Right atrium auricular region (tissue), 2 donors: ENCODE results near the gene VLDLR. TPM values are rescaled to one million over a fixed set of nuclear protein-coding genes. Genes with fewer than 3 reads are reported as not detected.

Experiments
- DNase-seq: peaks from one replicate; pipeline ENCODE4 v3.0.0-alpha.2; 2019; ENCODE audit warnings: low spot score
- H3K27ac ChIP-seq, 2 donors: fragments of 200-600 bp; sonication (generic); 1 replicate in 1 of 2; 2 replicates in 1 of 2; pipeline ENCODE4 v1.5.1; 2016 to 2019
- H3K27me3 ChIP-seq, 2 donors: fragments of 200-600 bp; sonication (generic); one replicate each; pipeline versions ENCODE4 v1.5.1 to v1.6.0; 2017 to 2019
- H3K36me3 ChIP-seq: fragments of 200-600 bp; sonication (generic); one replicate; pipeline ENCODE4 v1.5.1; 2016
- H3K4me1 ChIP-seq, 2 donors: fragments of 200-600 bp; sonication (generic); one replicate each; pipeline versions ENCODE4 v1.5.1 to v1.6.0; 2017 to 2019
- H3K4me3 ChIP-seq, 2 donors: fragments of 200-600 bp; sonication (generic); 1 replicate in 1 of 2; 2 replicates in 1 of 2; pipeline ENCODE4 v1.5.1; 2017 to 2019; ENCODE audit warnings: mild to moderate bottlenecking in 1 of 2, moderate library complexity in 1 of 2
- H3K9me3 ChIP-seq, 2 donors: fragments of 200-600 bp; sonication (generic); one replicate each; pipeline ENCODE4 v1.5.1; 2019
- total RNA-seq, 2 donors: library from RNA; depleted of rRNA; stranded (reverse); fragments of >200 nt; gene quantifications; one replicate each; pipeline ENCODE4 v1.1.0, GENCODE V29; 2016
- TF ChIP-seq, protein P1 (sequence below), 2 donors: fragments of 200-600 bp; sonication (generic); IDR thresholded peaks; one replicate each; pipeline ENCODE4 v1.5.1; 2019; ENCODE audit warnings: antibody characterized with exemption in 2 of 2

Gene VLDLR
- total RNA-seq, 2 donors from 2014 or later, result 45.3 to 66.9 TPM

DNA sequence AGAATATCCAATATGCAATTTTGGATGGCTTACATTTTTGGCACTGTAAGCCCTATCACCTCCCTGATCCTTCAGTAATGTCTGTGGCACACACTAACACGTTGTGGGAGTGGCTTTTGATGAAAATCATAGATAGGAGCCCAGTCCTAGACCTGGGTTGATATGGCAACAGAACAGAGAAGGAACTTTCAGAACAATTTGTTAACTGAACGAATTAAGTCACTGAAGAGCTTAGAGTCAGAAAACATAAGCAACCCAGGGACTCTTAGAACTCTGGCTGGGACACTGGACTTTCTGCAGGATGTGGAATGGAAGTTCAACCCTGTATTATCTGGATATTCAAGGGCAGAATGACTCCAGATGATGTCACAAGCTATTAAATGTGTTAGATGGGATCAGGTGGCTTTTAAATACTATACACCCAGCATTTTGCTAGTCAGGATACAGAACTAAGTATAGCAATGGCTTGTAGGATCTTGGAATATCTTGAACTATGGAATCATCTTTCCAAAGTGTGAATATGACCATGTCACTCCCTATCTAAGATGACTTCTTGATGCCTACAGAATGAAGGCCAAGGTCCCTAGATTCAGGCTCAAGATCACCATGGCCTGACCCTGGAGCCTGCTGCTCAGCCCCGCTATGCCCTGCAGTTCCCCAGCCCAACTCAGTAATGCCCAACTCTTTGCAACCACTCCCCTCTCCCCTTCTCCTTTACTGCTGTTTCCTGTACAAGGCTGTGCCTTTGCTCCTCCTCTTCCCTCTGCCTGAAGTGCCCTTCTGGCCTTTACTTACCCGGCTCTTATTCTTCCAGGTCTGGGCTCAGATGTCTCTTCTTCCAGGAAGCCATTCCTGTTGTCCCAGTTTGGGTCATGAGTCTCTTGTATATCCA, 42.8 kb downstream of the VLDLR start:
- DNase-seq, result no peak
- TF ChIP-seq, protein P1, sequence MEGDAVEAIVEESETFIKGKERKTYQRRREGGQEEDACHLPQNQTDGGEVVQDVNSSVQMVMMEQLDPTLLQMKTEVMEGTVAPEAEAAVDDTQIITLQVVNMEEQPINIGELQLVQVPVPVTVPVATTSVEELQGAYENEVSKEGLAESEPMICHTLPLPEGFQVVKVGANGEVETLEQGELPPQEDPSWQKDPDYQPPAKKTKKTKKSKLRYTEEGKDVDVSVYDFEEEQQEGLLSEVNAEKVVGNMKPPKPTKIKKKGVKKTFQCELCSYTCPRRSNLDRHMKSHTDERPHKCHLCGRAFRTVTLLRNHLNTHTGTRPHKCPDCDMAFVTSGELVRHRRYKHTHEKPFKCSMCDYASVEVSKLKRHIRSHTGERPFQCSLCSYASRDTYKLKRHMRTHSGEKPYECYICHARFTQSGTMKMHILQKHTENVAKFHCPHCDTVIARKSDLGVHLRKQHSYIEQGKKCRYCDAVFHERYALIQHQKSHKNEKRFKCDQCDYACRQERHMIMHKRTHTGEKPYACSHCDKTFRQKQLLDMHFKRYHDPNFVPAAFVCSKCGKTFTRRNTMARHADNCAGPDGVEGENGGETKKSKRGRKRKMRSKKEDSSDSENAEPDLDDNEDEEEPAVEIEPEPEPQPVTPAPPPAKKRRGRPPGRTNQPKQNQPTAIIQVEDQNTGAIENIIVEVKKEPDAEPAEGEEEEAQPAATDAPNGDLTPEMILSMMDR (IDR thresholded peaks at IDR 0.05), result no peak
- Histone ChIP-seq H3K9me3 (no peaks in the 10 kb centered on the region), H3K4me1 (peaks cover 0 to 33% of the 10 kb centered on the region in 2 donors), H3K27ac (peak overlapping the region; percentile 62 to 73), H3K4me3 (no peak overlapping the region), H3K27me3 (no peaks in the 10 kb centered on the region), H3K36me3 (no peaks in the 10 kb centered on the region)

DNA sequence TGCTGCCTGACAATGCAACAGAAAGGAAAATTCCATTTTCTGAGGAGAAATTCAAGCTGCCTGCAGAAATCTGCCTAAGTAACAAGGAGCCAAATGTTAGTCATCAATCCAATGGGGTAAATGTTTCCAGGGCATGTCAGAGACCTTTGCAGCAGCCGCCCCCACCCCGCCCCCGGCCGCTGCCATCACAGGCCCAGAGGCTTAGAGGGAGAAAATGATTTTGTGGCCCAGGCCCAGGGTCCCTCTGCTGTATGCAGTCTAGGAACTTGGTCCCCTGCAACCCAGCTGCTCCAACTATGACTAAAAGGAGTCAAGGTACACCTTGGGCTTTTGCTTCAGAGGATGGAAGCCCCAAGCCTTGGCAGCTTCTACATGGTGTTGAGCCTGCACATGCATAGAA, 45.0 kb downstream of the VLDLR start:
- Histone ChIP-seq H3K27ac (no peak overlapping the region), H3K4me1 (peaks cover 0 to 32% of the 10 kb centered on the region in 2 donors), H3K27me3 (no peaks in the 10 kb centered on the region), H3K36me3 (no peaks in the 10 kb centered on the region), H3K9me3 (no peaks in the 10 kb centered on the region), H3K4me3 (no peak overlapping the region)
- no peak for DNase-seq
- TF ChIP-seq, protein P1 (IDR thresholded peaks at IDR 0.05), result no peak

DNA sequence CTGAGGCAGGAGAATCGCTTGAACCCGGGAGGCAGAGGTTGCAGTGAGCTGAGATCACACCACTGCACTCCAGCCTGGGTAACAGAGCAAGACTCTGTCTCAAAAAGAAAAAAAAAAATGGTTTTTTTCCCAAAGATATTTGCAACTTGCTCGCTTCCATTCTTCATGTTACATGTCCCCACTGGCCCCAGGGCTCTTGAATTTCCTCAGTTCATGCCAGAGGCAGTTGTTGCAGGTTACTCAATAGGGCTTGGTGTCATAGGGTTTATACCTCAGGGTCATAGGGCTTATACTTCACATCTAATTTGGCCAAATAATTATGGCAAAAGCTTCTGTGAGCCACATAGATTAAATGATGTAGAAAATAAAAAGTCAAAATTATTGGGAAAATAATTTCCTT, 51.6 kb downstream of the VLDLR start:
- TF ChIP-seq, protein P1 (IDR thresholded peaks at IDR 0.05), result no peak
- Histone ChIP-seq H3K9me3 (no peaks in the 10 kb centered on the region), H3K4me1 (peaks cover 0 to 3% of the 10 kb centered on the region in 2 donors), H3K36me3 (no peaks in the 10 kb centered on the region), H3K27me3 (no peaks in the 10 kb centered on the region), H3K27ac (no peak overlapping the region), H3K4me3 (no peak overlapping the region)
- no peak for DNase-seq

DNA sequence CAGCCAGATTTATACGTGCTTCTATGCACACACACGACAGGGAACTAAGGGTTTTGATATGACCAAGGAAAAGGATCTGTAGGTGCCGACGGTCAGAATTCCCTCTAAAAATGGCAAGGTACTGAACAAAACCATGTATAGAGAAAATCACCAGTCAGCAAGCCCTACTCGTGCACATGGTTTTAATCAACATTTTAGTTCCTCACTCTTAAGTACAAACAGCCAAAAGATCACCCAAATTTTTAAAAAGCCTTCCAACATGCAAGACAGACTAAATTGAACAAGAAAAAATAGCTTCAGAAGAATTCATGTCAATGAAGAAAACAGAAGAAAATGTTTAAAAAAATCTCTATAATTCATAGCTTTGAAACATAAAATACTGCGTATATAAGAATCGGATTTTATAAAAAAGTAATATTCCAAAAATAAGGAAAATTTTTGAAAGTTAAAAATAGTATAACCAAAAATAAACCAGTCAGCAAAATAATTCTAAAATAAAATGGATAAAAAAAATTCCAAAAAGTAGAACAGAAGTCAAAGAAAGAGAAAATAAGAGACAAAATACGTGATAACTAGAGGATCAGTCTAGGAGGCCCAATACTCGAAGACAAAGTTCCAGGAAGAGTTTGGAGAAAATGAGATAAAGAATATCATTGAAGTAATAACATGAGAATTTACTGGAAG, 52.7 kb downstream of the VLDLR start:
- Histone ChIP-seq H3K4me3 (no peak overlapping the region), H3K4me1 (peaks cover 0 to 6% of the 10 kb centered on the region in 2 donors), H3K27me3 (no peaks in the 10 kb centered on the region), H3K27ac (no peak overlapping the region), H3K36me3 (no peaks in the 10 kb centered on the region), H3K9me3 (no peaks in the 10 kb centered on the region)
- TF ChIP-seq, protein P1 (IDR thresholded peaks at IDR 0.05), result no peak
- no peak for DNase-seq

DNA sequence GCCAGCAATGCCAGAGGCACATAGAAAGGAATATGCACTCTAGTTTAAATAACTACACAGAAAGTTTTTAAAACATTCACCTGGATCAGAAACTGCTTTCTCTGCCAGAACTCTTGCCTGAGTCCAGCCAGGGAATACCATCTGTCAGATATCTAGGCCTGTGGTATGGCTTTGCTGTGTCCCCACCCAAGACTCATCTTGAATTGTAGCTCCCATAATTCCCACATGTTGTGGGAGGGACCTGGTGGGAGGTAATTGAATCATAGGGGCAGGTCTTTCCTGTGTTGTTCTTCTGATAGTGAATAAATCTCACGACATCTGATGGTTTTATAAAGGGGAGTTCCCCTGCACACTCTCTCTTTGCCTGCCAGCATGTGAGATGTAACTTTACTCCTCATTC, 54.2 kb downstream of the VLDLR start:
- DNase-seq, result no peak
- H3K9me3 ChIP-seq, result no peaks in the 10 kb centered on the region
- H3K27me3 ChIP-seq, result no peaks in the 10 kb centered on the region
- no peak overlapping the region for H3K27ac ChIP-seq
- no peak overlapping the region for H3K4me3 ChIP-seq
- H3K36me3 ChIP-seq, result no peaks in the 10 kb centered on the region
- TF ChIP-seq, protein P1 (IDR thresholded peaks at IDR 0.05), result no peak
- H3K4me1 ChIP-seq, result peaks cover 0 to 6% of the 10 kb centered on the region in 2 donors
